IMR-90 (cell line): ENCODE measurements around the gene MAPRE3. TPM values are rescaled to one million over a fixed set of nuclear protein-coding genes. Genes with fewer than 3 reads are reported as not detected.

Experiments
- ATAC-seq: fragments of 200-7000 bp; cut with Tn5 transposase; 2 replicates; pipeline ENCODE4 v1.9.1; 2020; ENCODE audit warnings: low read depth, mild to moderate bottlenecking, moderate library complexity
- BruUV-seq: library from RNA; stranded (reverse); fragments of 400-500 nt; replicated peaks from 2 replicates; lab custom pipeline; 2021; lab: Mats Ljungman, UMichigan
- CTCF ChIA-PET: fragments of 300-600 bp; formaldehyde crosslinking; extraction: SDS; loops from one replicate; lab custom pipeline; 2021; ENCODE audit warnings: antibody characterized with exemption; lab: Yijun Ruan, JAX
- POLR2A ChIA-PET: fragments of 300-600 bp; sonication (Branson Sonifier 250); formaldehyde crosslinking; loops from one replicate; lab custom pipeline; 2022; ENCODE audit warnings: antibody characterized with exemption; ENCODE audit not compliant: unreplicated experiment; lab: Charles Lee
- DNase-seq: peaks from one replicate; pipeline ENCODE4 v3.0.0; 2013
- H2AFZ ChIP-seq: replicated peaks from 2 replicates; pipeline ENCODE3; 2013; ENCODE audit warnings: low read length, mild to moderate bottlenecking; ENCODE audit not compliant: poor library complexity
- H2AK5ac ChIP-seq: 2 replicates; pipeline ENCODE4 v1.6.1; 2013; ENCODE audit warnings: low read depth, low read length, inconsistent platforms
- H2AK9ac ChIP-seq: replicated peaks from 2 replicates; pipeline ENCODE3; 2013; ENCODE audit warnings: mild to moderate bottlenecking, low read depth, low read length, moderate library complexity; ENCODE audit not compliant: poor library complexity
- H2BK120ac ChIP-seq: 2 replicates; pipeline ENCODE4 v1.6.1; 2013; ENCODE audit warnings: low read depth, low read length, inconsistent platforms
- H2BK15ac ChIP-seq: 3 replicates; pipeline ENCODE4 v1.6.1; 2013; ENCODE audit warnings: low read depth, low read length, inconsistent platforms
- H2BK20ac ChIP-seq: 2 replicates; pipeline ENCODE4 v1.6.1; 2013; ENCODE audit warnings: low read depth, mild to moderate bottlenecking, inconsistent platforms, low read length, moderate library complexity
- H2BK5ac ChIP-seq: 2 replicates; pipeline ENCODE4 v1.6.1; 2013; ENCODE audit warnings: mild to moderate bottlenecking, low read depth, low read length, inconsistent platforms; ENCODE audit not compliant: poor library complexity, severe bottlenecking
- H3K14ac ChIP-seq: replicated peaks from 2 replicates; pipeline ENCODE4 v1.6.1; 2013; ENCODE audit warnings: low read depth, low read length, inconsistent platforms
- H3K18ac ChIP-seq: 2 replicates; pipeline ENCODE4 v1.6.1; 2013; ENCODE audit warnings: low read depth, low read length, control low read depth
- H3K23ac ChIP-seq: 2 replicates; pipeline ENCODE4 v1.6.1; 2013; ENCODE audit warnings: low read depth, low read length, inconsistent platforms
- H3K27ac ChIP-seq: 2 replicates; pipeline ENCODE4 v1.5.1; 2013; ENCODE audit warnings: mild to moderate bottlenecking, control low read depth, low read length; ENCODE audit not compliant: insufficient read depth
- H3K27me3 ChIP-seq: 2 replicates; pipeline ENCODE4 v1.6.1; 2013; ENCODE audit warnings: low read length; ENCODE audit not compliant: control insufficient read depth, insufficient read depth
- H3K36me3 ChIP-seq: 2 replicates; pipeline ENCODE4 v1.6.1; 2013; ENCODE audit warnings: low read length, mixed read lengths; ENCODE audit not compliant: control insufficient read depth, insufficient read depth
- H3K4ac ChIP-seq: 2 replicates; pipeline ENCODE4 v1.6.1; 2013; ENCODE audit warnings: low read depth, low read length, inconsistent platforms
- H3K4me1 ChIP-seq: 2 replicates; pipeline ENCODE4 v1.6.1; 2013; ENCODE audit warnings: low read length, mixed read lengths; ENCODE audit not compliant: control insufficient read depth, insufficient read depth
- H3K4me2 ChIP-seq: 2 replicates; pipeline ENCODE4 v1.6.1; 2013; ENCODE audit warnings: low read depth, mild to moderate bottlenecking, control low read depth, low read length, moderate library complexity
- H3K4me3 ChIP-seq: 2 replicates; pipeline ENCODE4 v1.5.1; 2013; ENCODE audit warnings: low read depth, mild to moderate bottlenecking, control low read depth, low read length, moderate library complexity; ENCODE audit not compliant: insufficient read depth
- H3K56ac ChIP-seq: 2 replicates; pipeline ENCODE4 v1.6.1; 2013; ENCODE audit warnings: low read length, inconsistent platforms; ENCODE audit not compliant: insufficient read depth; ENCODE audit errors: extremely low read depth
- H3K79me1 ChIP-seq, 2 experiments: 2 replicates each; pipeline ENCODE4 v1.6.1; 2013; ENCODE audit warnings: low read length in 2 of 2, inconsistent platforms in 1 of 2, low read depth in 1 of 2
- H3K9ac ChIP-seq: 2 replicates; pipeline ENCODE4 v1.6.1; 2013; ENCODE audit warnings: low read depth, low read length, control low read depth
- H3K9me1 ChIP-seq: 2 replicates; pipeline ENCODE4 v1.6.1; 2013; ENCODE audit warnings: low read length, inconsistent platforms; ENCODE audit not compliant: insufficient read depth
- H3K9me3 ChIP-seq: 2 replicates; pipeline ENCODE4 v1.6.1; 2013; ENCODE audit warnings: low read length; ENCODE audit not compliant: control insufficient read depth, insufficient read depth
- H4K20me1 ChIP-seq: 2 replicates; pipeline ENCODE4 v1.6.1; 2013; ENCODE audit warnings: low read length, inconsistent platforms; ENCODE audit not compliant: insufficient read depth
- H4K5ac ChIP-seq: 2 replicates; pipeline ENCODE4 v1.6.1; 2013; ENCODE audit warnings: mild to moderate bottlenecking, low read depth, low read length, control low read depth
- H4K8ac ChIP-seq, 2 experiments: 2 replicates each; pipeline ENCODE4 v1.6.1; 2013; ENCODE audit warnings: low read depth in 2 of 2, low read length in 2 of 2, control low read depth in 1 of 2, inconsistent platforms in 1 of 2
- H4K91ac ChIP-seq: 2 replicates; pipeline ENCODE4 v1.6.1; 2013; ENCODE audit warnings: low read depth, low read length, inconsistent platforms; ENCODE audit not compliant: insufficient read depth
- BHLHE40 ChIP-seq: fragments of 150-350 bp; IDR thresholded peaks from 2 replicates; pipeline ENCODE4 v1.6.1; 2016; ENCODE audit warnings: mild to moderate bottlenecking, low read depth, low read length
- CEBPB ChIP-seq: IDR thresholded peaks from 2 replicates; pipeline ENCODE4 v1.6.1; 2012; ENCODE audit warnings: low read depth, low read length, improper control_type of control experiment
- CHD1 ChIP-seq: IDR thresholded peaks from 2 replicates; pipeline ENCODE4 v1.6.1; 2012; ENCODE audit warnings: low read depth, low read length, improper control_type of control experiment
- CTCF ChIP-seq: conservative IDR thresholded peaks from 2 replicates; pipeline ENCODE4 v1.5.1; 2012; ENCODE audit warnings: mild to moderate bottlenecking, low read depth, low read length, improper control_type of control experiment
- ELK1 ChIP-seq: fragments of 150-350 bp; IDR thresholded peaks from 2 replicates; pipeline ENCODE4 v1.6.1; 2016; ENCODE audit warnings: low read depth, mild to moderate bottlenecking, low read length, moderate library complexity, borderline replicate concordance
- FOS ChIP-seq: fragments of 150-350 bp; IDR thresholded peaks from 2 replicates; pipeline ENCODE4 v1.6.1; 2016; ENCODE audit warnings: low read depth, low read length
- MAFK ChIP-seq: IDR thresholded peaks from 2 replicates; pipeline ENCODE4 v1.6.1; 2012; ENCODE audit warnings: low read depth, low read length, improper control_type of control experiment
- MAZ ChIP-seq: IDR thresholded peaks from 2 replicates; pipeline ENCODE4 v1.6.1; 2012; ENCODE audit warnings: low read depth, mild to moderate bottlenecking, low read length, improper control_type of control experiment, moderate library complexity, borderline replicate concordance
- MXI1 ChIP-seq: IDR thresholded peaks from 2 replicates; pipeline ENCODE4 v1.6.1; 2012; ENCODE audit warnings: low read depth, mild to moderate bottlenecking, low read length, moderate library complexity, borderline replicate concordance
- NFE2L2 ChIP-seq: fragments of 150-350 bp; IDR thresholded peaks from 2 replicates; pipeline ENCODE4 v1.6.1; 2016; ENCODE audit warnings: low read depth, mild to moderate bottlenecking, low read length
- POLR2A ChIP-seq: IDR thresholded peaks from 2 replicates; pipeline ENCODE4 v1.6.1; 2012; ENCODE audit warnings: mild to moderate bottlenecking, low read depth, low read length
- RAD21 ChIP-seq: IDR thresholded peaks from 2 replicates; pipeline ENCODE4 v1.6.1; 2012; ENCODE audit warnings: low read length, improper control_type of control experiment
- RCOR1 ChIP-seq: IDR thresholded peaks from 2 replicates; pipeline ENCODE4 v1.6.1; 2012; ENCODE audit warnings: mild to moderate bottlenecking, low read length, improper control_type of control experiment; ENCODE audit not compliant: insufficient replicate concordance
- RFX5 ChIP-seq: IDR thresholded peaks from 2 replicates; pipeline ENCODE4 v1.8.0; 2012; ENCODE audit warnings: low read depth, mild to moderate bottlenecking, low read length, moderate library complexity
- SMC3 ChIP-seq: fragments of 150-350 bp; IDR thresholded peaks from 2 replicates; pipeline ENCODE4 v1.6.1; 2016; ENCODE audit warnings: low read depth, mild to moderate bottlenecking, antibody characterized with exemption, low read length, moderate library complexity
- USF2 ChIP-seq: fragments of 150-350 bp; IDR thresholded peaks from 2 replicates; pipeline ENCODE4 v1.6.1; 2017; ENCODE audit warnings: mild to moderate bottlenecking, antibody characterized with exemption, low read length, low read depth
- WGBS, 2 experiments: methylation state at CpG; one replicate each; pipeline versions ENCODE4 v1.1.5 to v1.1.7; 2013; ENCODE audit warnings: missing lambda C conversion rate in 2 of 2; ENCODE audit not compliant: insufficient read length in 1 of 2; ENCODE audit errors: extremely low coverage in 2 of 2; 5-methylcytosine and 5-hydroxymethylcytosine counted together
- dilution Hi-C: fragments of 300-500 bp; cut with HindIII; formaldehyde crosslinking; loops from one replicate; pipeline ENCODE4 v1.14.3; 2018; ENCODE audit warnings: low sequenced_read_pairs; ENCODE audit not compliant: unreplicated experiment
- in situ Hi-C: fragments of 300-500 bp; cut with MboI; formaldehyde crosslinking; loops from 3 replicates; pipeline ENCODE4 v1.14.3; 2019; ENCODE audit warnings: low sequenced_read_pairs, inconsistent platforms, mixed read lengths
- intact Hi-C: fragments of 100-400 bp; cut with micrococcal nuclease; formaldehyde crosslinking; loops from 2 replicates; pipeline ENCODE4 v1.10.0; 2022
- polyA plus RNA-seq, 3 experiments: library from polyadenylated mRNA; depleted of rRNA; stranded (reverse); fragments of >200 nt; gene quantifications; 2 replicates each; pipeline ENCODE4 v1.2.3, GENCODE V29; 2012; ENCODE audit warnings: low replicate concordance in 1 of 3
- total RNA-seq: library from RNA; depleted of rRNA; stranded (reverse); fragments of >200 nt; gene quantifications from 2 replicates; pipeline ENCODE4 v1.2.3, GENCODE V29; 2012

MAPRE3 gene
- total and polyA plus RNA-seq, 2 of the 4 experiments (the other 2 are of a cell fraction): 1.8 to 20.3 TPM

GRCh38 chr2:26959331-26959730 is 11.1 kb upstream of the MAPRE3 start:
- Histone ChIP-seq H2AK5ac (no peak overlapping the region), H4K20me1 (no peaks in the 10 kb centered on the region), H4K5ac (no peak overlapping the region), H3K9ac (no peak overlapping the region), H2BK20ac (no peak overlapping the region), H3K14ac (no peak overlapping the region), H3K9me3 (no peaks in the 10 kb centered on the region), H3K27me3 (peaks cover 41% of the 10 kb centered on the region), H2BK15ac (no peak overlapping the region), H4K8ac (no peak overlapping the region), H2AFZ (no peak overlapping the region), H3K27ac (no peak overlapping the region), H3K9me1 (no peaks in the 10 kb centered on the region), H3K79me1 (no peaks in the 10 kb centered on the region), H3K4ac (no peak overlapping the region), H3K56ac (no peak overlapping the region), H3K36me3 (no peaks in the 10 kb centered on the region), H3K4me3 (no peak overlapping the region), H3K4me2 (no peak overlapping the region), H2BK120ac (no peak overlapping the region), H2AK9ac (no peak overlapping the region), H3K23ac (no peak overlapping the region), H4K91ac (no peak overlapping the region), H3K4me1 (no peaks in the 10 kb centered on the region), H2BK5ac (no peak overlapping the region), H3K18ac (no peak overlapping the region)
- POLR2A ChIA-PET: no interaction called here
- no CpG with 5 or more reads among the region's 2 CpGs for WGBS, 2 experiments
- no peak for TF ChIP-seq MAZ
- no peak for TF ChIP-seq FOS
- no peak for TF ChIP-seq RCOR1
- TF ChIP-seq RAD21: no peak
- TF ChIP-seq CTCF: no peak
- no peak for TF ChIP-seq NFE2L2
- TF ChIP-seq CEBPB: no peak
- TF ChIP-seq CHD1: no peak
- TF ChIP-seq BHLHE40: no peak
- no peak for TF ChIP-seq MXI1
- no peak for TF ChIP-seq ELK1
- no peak for TF ChIP-seq SMC3
- no peak for TF ChIP-seq USF2
- TF ChIP-seq MAFK: no peak
- TF ChIP-seq RFX5: no peak
- TF ChIP-seq POLR2A: no peak
- intact Hi-C loops: no loop called here
- no peak for DNase-seq
- no peak for ATAC-seq
- BruUV-seq: no TSS peak
- in situ Hi-C loops: no loop called here
- dilution Hi-C loops: no loop called here
- CTCF ChIA-PET: interaction anchor here (0.7 to 1.4 kb wide), 3 partner anchors 54 to 113 kb away, joined by 3 to 8 read pairs (median 5); no protein-coding TSS in a partner anchor
